HG02642 (cell line): ENCODE results near the gene SLC24A2.

Experiments used
- ATAC-seq: cut with Tn5 transposase; IDR thresholded peaks from one replicate; pipeline ENCODE4 v1.9.1; 2021; ENCODE audit warnings: mild to moderate bottlenecking; ENCODE audit not compliant: unreplicated experiment, poor library complexity

The SLC24A2 gene

GRCh38 chr9:19768798-19769197 lies 20.0 kb downstream of the SLC24A2 start:
- ATAC-seq, result no peak

GRCh38 chr9:19759066-19759465 lies 29.8 kb downstream of the SLC24A2 start:
- ATAC-seq, result no peak

GRCh38 chr9:19757745-19758144 lies 31.1 kb downstream of the SLC24A2 start:
- no peak for ATAC-seq

GRCh38 chr9:19754921-19755320 lies 33.9 kb downstream of the SLC24A2 start:
- ATAC-seq, result no peak

- ATAC-seq, result no peak
Observed at GRCh38 chr9:19748278-19749126, 40.3 kb downstream of the SLC24A2 start.

- no peak for ATAC-seq
Observed at GRCh38 chr9:19746223-19746622, 42.6 kb downstream of the SLC24A2 start.

- ATAC-seq, result no peak
Observed at GRCh38 chr9:19741178-19741577, 47.7 kb downstream of the SLC24A2 start.
